Colonic mucosa (tissue), 4 donors: ENCODE results near the gene DAP. TPM values are rescaled to one million over a fixed set of nuclear protein-coding genes. Genes with fewer than 3 reads are reported as not detected.

Experiments
- DNase-seq: peaks from one replicate; pipeline ENCODE4 v3.0.0-alpha.2; 2020
- H3K27ac ChIP-seq: fragments of 200-600 bp; one replicate; pipeline ENCODE4 v1.8.0; 2021
- H3K27me3 ChIP-seq: fragments of 200-600 bp; one replicate; pipeline ENCODE4 v1.8.0; 2021
- H3K36me3 ChIP-seq: fragments of 200-600 bp; one replicate; pipeline ENCODE4 v1.8.0; 2021
- H3K4me1 ChIP-seq: fragments of 200-600 bp; one replicate; pipeline ENCODE4 v1.8.0; 2021; ENCODE audit warnings: mild to moderate bottlenecking
- H3K4me3 ChIP-seq: fragments of 200-600 bp; one replicate; pipeline ENCODE4 v1.8.0; 2021
- H3K9ac ChIP-seq, 2 donors: one replicate each; pipeline ENCODE4 v1.7.0; 2013; ENCODE audit warnings: control low read depth in 2 of 2, low read depth in 2 of 2, low read length in 2 of 2
- H3K9me3 ChIP-seq: fragments of 200-600 bp; one replicate; pipeline ENCODE4 v1.8.0; 2021
- intact Hi-C: fragments of 100-400 bp; cut with DNase I; formaldehyde crosslinking; loops from one replicate; pipeline ENCODE4 v1.14.1; 2022
- total RNA-seq, 2 donors: library from RNA; stranded (reverse); fragmentation: NEBNext Ultra II Directional in 1 of 2; extraction: Animal tissue kit (Norgen Biotek cat#: 25700) in 1 of 2; gene quantifications; one replicate each; pipeline ENCODE4 v1.2.1, GENCODE V29; 2021
- TF ChIP-seq, protein P1 (sequence below): fragments of 200-600 bp; IDR thresholded peaks from one replicate; pipeline ENCODE4 v1.8.0; 2022; ENCODE audit warnings: antibody characterized with exemption, mild to moderate bottlenecking
- donor health status: healthy.
- donor health status: DM: no; HTN: no; CAD: no.
- donor health status: DM: no; HTN: no; CAD: no.

The DAP gene
- total RNA-seq, 2 donors from 2014 or later, result 106 to 133 TPM

DNA sequence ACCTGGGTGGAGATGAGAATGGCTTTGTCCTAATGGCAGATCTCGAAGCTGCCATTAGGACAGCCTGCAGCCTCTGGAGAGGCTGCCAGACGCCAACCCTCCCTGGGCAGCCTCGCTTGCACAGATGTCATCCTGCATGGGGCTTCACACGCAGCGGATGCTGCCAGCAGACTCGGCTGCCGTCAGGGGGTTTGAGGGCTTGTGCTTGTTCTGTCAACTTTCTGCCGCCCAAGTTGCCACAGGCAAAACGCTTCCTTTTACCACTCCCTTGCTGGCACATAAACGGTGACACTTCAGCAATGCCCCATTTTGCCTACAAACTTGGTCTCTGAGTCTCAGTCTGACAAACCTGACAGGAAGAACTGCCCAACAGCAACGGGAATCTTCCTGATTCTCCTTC lies 24.7 kb downstream of the DAP start:
- Histone ChIP-seq H3K27ac (no peak overlapping the region), H3K36me3 (peaks cover 7% of the 10 kb centered on the region), H3K4me1 (no peaks in the 10 kb centered on the region), H3K9me3 (no peaks in the 10 kb centered on the region), H3K27me3 (no peaks in the 10 kb centered on the region), H3K9ac (no peak overlapping the region), H3K4me3 (no peak overlapping the region)
- TF ChIP-seq, protein P1, sequence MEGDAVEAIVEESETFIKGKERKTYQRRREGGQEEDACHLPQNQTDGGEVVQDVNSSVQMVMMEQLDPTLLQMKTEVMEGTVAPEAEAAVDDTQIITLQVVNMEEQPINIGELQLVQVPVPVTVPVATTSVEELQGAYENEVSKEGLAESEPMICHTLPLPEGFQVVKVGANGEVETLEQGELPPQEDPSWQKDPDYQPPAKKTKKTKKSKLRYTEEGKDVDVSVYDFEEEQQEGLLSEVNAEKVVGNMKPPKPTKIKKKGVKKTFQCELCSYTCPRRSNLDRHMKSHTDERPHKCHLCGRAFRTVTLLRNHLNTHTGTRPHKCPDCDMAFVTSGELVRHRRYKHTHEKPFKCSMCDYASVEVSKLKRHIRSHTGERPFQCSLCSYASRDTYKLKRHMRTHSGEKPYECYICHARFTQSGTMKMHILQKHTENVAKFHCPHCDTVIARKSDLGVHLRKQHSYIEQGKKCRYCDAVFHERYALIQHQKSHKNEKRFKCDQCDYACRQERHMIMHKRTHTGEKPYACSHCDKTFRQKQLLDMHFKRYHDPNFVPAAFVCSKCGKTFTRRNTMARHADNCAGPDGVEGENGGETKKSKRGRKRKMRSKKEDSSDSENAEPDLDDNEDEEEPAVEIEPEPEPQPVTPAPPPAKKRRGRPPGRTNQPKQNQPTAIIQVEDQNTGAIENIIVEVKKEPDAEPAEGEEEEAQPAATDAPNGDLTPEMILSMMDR, result no peak
- DNase-seq, result no peak
- intact Hi-C loops, result no loop called here

DNA sequence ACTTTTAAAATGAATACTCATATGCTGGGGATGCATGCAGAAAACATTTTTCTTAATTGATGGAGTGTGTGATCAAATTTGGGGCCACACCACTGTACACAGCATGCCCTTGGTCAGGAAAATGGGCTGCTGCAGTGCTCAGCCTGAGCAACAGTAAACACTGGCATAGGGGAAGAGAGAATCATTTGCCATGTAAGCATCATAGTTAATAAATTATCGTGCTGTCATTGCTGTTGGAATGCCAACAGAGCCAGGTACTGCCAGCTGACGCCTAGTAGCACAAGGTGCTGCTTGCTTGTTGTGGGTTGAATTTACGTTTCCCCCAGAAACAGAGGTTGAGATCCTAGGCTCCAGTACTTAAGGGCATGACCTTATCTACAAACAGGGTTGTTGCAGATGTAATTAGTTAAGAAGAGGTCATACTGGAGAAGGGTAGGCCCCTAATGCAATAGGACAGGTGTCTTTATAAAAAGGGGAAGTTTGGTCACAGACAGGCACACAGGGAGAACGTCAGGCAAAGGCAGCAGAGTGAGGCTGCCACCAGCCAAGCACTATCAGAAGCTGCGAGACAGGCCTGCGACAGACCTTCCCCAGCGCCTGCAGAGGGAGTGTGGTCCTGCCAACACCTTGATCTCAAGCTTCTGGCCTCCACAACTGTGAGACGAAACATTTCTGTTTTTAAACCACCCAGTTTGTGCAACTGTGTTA lies 25.3 kb downstream of the DAP start:
- intact Hi-C loops, result no loop called here
- Histone ChIP-seq H3K4me1 (no peaks in the 10 kb centered on the region), H3K27me3 (no peaks in the 10 kb centered on the region), H3K27ac (no peak overlapping the region), H3K36me3 (peaks cover 3% of the 10 kb centered on the region), H3K9ac (no peak overlapping the region), H3K4me3 (no peak overlapping the region), H3K9me3 (no peaks in the 10 kb centered on the region)
- DNase-seq, result no peak
- TF ChIP-seq, protein P1, result no peak

DNA sequence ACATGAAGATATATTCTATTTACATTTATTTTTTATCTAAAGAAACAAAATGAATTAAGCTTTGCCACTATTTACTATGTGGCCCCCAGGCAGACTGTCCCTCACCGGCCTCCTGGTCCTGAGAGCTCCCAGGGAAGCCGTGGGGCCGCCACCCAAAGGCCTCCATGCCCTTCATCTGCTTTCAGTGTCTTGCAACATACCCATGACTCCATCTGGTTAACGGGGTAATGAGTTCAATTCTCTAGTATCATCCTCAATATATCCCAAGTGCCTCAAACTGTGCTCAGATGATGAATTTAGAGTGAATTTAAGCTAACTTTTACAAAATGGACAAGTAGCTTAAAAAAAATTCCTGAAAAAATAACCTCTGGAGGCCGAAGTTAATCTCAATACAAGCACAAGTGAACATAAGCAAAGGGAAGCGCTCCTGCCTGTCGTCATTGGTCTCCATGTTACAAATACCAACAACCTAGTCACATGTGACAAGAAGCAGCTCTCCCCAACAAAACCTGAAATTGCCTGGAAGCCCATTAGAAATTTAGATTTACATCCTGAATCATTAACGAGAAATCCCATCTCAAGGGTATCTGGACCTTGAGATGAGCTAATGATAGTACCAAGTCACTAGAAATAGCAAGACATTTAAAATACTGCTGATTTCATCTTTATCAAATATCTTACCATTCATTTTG lies 26.1 kb downstream of the DAP start:
- Histone ChIP-seq H3K4me1 (no peaks in the 10 kb centered on the region), H3K9ac (no peak overlapping the region), H3K9me3 (no peaks in the 10 kb centered on the region), H3K4me3 (no peak overlapping the region), H3K27me3 (no peaks in the 10 kb centered on the region), H3K36me3 (no peaks in the 10 kb centered on the region), H3K27ac (no peak overlapping the region)
- TF ChIP-seq, protein P1, result no peak
- intact Hi-C loops, result no loop called here
- DNase-seq, result no peak

DNA sequence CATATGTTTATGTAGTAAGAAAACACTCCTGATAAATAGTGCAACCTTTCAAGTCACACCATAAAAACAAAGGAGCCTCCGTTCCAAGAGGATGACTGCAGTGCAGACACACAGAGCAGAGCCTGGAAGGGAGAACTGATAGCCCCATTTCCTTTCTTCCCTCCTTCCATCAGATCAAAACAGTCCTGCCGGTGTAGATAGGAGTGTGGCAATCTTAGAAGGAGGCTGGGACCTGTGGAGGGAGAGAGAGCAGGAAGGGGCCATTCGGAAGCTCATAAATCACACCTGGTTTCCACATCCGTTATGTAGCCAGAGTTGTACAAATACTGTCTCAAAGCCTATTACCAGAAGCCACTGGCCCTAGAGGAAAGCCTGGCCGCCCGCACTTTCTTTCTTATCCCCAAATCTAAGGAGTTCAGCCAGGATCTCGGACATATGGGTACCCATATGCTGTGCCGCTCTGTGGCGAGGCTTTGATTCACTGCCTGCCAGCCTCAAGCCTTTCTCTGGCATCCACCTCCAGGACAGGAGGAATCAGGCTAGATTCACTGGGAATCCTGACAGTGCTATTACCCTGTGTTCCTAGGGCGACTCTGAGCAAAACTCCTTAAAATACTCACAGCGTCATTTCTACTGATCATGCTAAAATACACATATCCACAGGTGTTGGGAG lies 26.9 kb downstream of the DAP start:
- H3K27me3 ChIP-seq, result no peaks in the 10 kb centered on the region
- no peak overlapping the region for H3K27ac ChIP-seq
- no peaks in the 10 kb centered on the region for H3K36me3 ChIP-seq

DNA sequence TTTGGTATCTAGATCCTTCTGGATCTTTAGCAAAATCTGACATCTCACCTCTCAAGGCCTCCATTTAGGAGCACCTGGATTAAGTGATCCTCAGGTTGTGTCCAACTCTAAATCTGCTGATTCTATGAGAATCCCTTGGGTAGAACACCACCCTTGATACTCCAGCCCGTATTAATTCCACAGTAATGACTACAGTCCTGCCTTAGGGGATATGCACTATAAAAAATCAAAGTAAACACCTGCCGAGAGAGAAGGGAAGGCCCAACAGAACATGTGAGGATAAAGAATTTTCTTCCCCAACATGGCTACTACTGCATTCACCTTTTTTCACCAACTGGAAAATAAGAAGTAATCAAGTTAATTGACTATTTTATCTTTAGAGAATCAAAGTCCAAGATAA lies 27.6 kb downstream of the DAP start:
- TF ChIP-seq, protein P1, result no peak
- intact Hi-C loops, result no loop called here
- H3K27ac ChIP-seq, result no peak overlapping the region
- H3K4me1 ChIP-seq, result no peaks in the 10 kb centered on the region
- H3K4me3 ChIP-seq, result no peak overlapping the region
- H3K9ac ChIP-seq, result no peak overlapping the region
- H3K36me3 ChIP-seq, result no peaks in the 10 kb centered on the region
- no peaks in the 10 kb centered on the region for H3K9me3 ChIP-seq
- H3K27me3 ChIP-seq, result no peaks in the 10 kb centered on the region
- DNase-seq, result no peak

More for the DNA sequence above, 26.9 kb downstream of the DAP start:
- TF ChIP-seq, protein P1, result no peak
- Histone ChIP-seq H3K4me3 (no peak overlapping the region), H3K9me3 (no peaks in the 10 kb centered on the region), H3K9ac (no peak overlapping the region), H3K4me1 (no peaks in the 10 kb centered on the region)
- DNase-seq, result no peak
- intact Hi-C loops, result no loop called here
